Measurements from ENCODE around the gene PKP2.

GRCh38 chr12:32755051-32755653 is 141.4 kb downstream of the PKP2 start:
- TF ChIP-seq, protein P1, sequence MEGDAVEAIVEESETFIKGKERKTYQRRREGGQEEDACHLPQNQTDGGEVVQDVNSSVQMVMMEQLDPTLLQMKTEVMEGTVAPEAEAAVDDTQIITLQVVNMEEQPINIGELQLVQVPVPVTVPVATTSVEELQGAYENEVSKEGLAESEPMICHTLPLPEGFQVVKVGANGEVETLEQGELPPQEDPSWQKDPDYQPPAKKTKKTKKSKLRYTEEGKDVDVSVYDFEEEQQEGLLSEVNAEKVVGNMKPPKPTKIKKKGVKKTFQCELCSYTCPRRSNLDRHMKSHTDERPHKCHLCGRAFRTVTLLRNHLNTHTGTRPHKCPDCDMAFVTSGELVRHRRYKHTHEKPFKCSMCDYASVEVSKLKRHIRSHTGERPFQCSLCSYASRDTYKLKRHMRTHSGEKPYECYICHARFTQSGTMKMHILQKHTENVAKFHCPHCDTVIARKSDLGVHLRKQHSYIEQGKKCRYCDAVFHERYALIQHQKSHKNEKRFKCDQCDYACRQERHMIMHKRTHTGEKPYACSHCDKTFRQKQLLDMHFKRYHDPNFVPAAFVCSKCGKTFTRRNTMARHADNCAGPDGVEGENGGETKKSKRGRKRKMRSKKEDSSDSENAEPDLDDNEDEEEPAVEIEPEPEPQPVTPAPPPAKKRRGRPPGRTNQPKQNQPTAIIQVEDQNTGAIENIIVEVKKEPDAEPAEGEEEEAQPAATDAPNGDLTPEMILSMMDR (IDR thresholded peaks at IDR 0.05) = peak; percentile 27 to 67 (median 53)
- TF ChIP-seq POLR2A (IDR thresholded peaks at IDR 0.05) = no peak
